HCT116 (cell line): ENCODE results near the gene MAPK10. TPM values are rescaled to one million over a fixed set of nuclear protein-coding genes. Genes with fewer than 3 reads are reported as not detected.
A peak's percentile ranks its signal among the peaks of the same experiment; 100 is the strongest.

Source experiments
- ATAC-seq: fragments of 200-7000 bp; cut with Tn5 transposase; 2 replicates; pipeline ENCODE4 v1.9.1; 2020; ENCODE audit warnings: mild to moderate bottlenecking, moderate library complexity
- BruUV-seq: library from RNA; stranded (reverse); fragments of 400-500 nt; replicated peaks from 2 replicates; lab custom pipeline; 2021; lab: Mats Ljungman, UMichigan
- CTCF ChIA-PET: fragments of 300-600 bp; sonication (Branson Sonifier 250); formaldehyde crosslinking; loops from one replicate; lab custom pipeline; 2021; ENCODE audit warnings: antibody characterized with exemption; lab: Charles Lee
- POLR2A ChIA-PET: fragments of 300-600, 350-600 bp; sonication (Branson Sonifier 250); formaldehyde crosslinking; loops from one replicate; lab custom pipeline; 2021; ENCODE audit warnings: antibody characterized with exemption; lab: Charles Lee
- RAD21 ChIA-PET, 2 experiments: fragments of 300-600 bp; sonication (Branson Sonifier 250); formaldehyde crosslinking; loops; one replicate each; lab custom pipeline; 2023; ENCODE audit warnings: low total read pairs in 2 of 2; ENCODE audit not compliant: uncharacterized antibody in 2 of 2, unreplicated experiment in 2 of 2, low non-redundant PET in 1 of 2; lab: Charles Lee
- DNase-seq: peaks from one replicate; pipeline ENCODE4 v3.0.0-alpha.2; 2010; ENCODE audit warnings: low read depth, low spot score
- H2AFZ ChIP-seq: fragments of 200-600 bp; shearing (Covaris generic), sonication (generic); 2 replicates; pipeline ENCODE4 v1.6.1; 2017; ENCODE audit warnings: low read depth, mixed run types, mixed read lengths, antibody characterized with exemption, low read length; ENCODE audit not compliant: poor library complexity, severe bottlenecking
- H3K27ac ChIP-seq: 2 replicates; pipeline ENCODE4 v1.5.1; 2012; ENCODE audit warnings: low read depth, low read length
- H3K27me3 ChIP-seq: fragments of 200-600 bp; sonication (generic); 2 replicates; pipeline ENCODE4 v1.6.1; 2016; ENCODE audit warnings: mixed run types, low read length, mixed read lengths; ENCODE audit not compliant: insufficient read depth
- H3K36me3 ChIP-seq, 2 experiments: fragments of 200-500 bp in 1 of 2; fragments of 200-600 bp in 1 of 2; sonication (Bioruptor generic) in 1 of 2; sonication (generic) in 1 of 2; 2 replicates each; pipeline versions ENCODE4 v1.5.1 to v1.6.1; 2014 to 2016; ENCODE audit warnings: low read length in 2 of 2, inconsistent platforms in 1 of 2, mixed read lengths in 1 of 2, mixed run types in 1 of 2; ENCODE audit not compliant: insufficient read depth in 2 of 2, control insufficient read depth in 1 of 2
- H3K4me1 ChIP-seq, 2 experiments: fragments of 200-600 bp in 1 of 2; sonication (generic) in 1 of 2; 2 replicates each; pipeline versions ENCODE4 v1.5.1 to v1.6.1; 2012 to 2017; ENCODE audit warnings: low read length in 2 of 2, inconsistent platforms in 1 of 2, mild to moderate bottlenecking in 1 of 2, mixed read lengths in 1 of 2, mixed run types in 1 of 2, moderate library complexity in 1 of 2; ENCODE audit not compliant: insufficient read depth in 2 of 2, control insufficient read depth in 1 of 2
- H3K4me2 ChIP-seq: fragments of 200-600 bp; sonication (generic); 2 replicates; pipeline ENCODE4 v1.6.1; 2017; ENCODE audit warnings: mixed run types, low read length, mixed read lengths
- H3K4me3 ChIP-seq, 2 experiments: fragments of 200-600 bp in 1 of 2; sonication (generic) in 1 of 2; replicated peaks in 1 of 2; 2 replicates each; pipeline ENCODE4 v1.5.1; 2011 to 2016; ENCODE audit warnings: low read length in 2 of 2, control low read depth in 1 of 2, low read depth in 1 of 2, mild to moderate bottlenecking in 1 of 2, mixed read lengths in 1 of 2, mixed run types in 1 of 2
- H3K79me2 ChIP-seq: fragments of 200-600 bp; sonication (generic); 2 replicates; pipeline ENCODE4 v1.6.1; 2017; ENCODE audit warnings: mild to moderate bottlenecking, mixed run types, low read length, moderate library complexity, mixed read lengths; ENCODE audit not compliant: insufficient read depth
- H3K9ac ChIP-seq: fragments of 200-600 bp; sonication (generic); 2 replicates; pipeline ENCODE4 v1.6.1; 2016; ENCODE audit warnings: low read length, mixed read lengths
- H3K9me2 ChIP-seq: fragments of 200-600 bp; sonication (generic), shearing (Covaris generic); 2 replicates; pipeline ENCODE4 v1.6.1; 2017; ENCODE audit warnings: mixed run types, mild to moderate bottlenecking, moderate library complexity; ENCODE audit not compliant: insufficient read depth
- H3K9me3 ChIP-seq, 2 experiments: fragments of 200-500 bp in 1 of 2; fragments of 200-600 bp in 1 of 2; sonication (Bioruptor generic) in 1 of 2; sonication (generic) in 1 of 2; 2 replicates each; pipeline ENCODE4 v1.6.1; 2014 to 2017; ENCODE audit warnings: low read length in 2 of 2, mixed read lengths in 2 of 2, inconsistent platforms in 1 of 2, low read depth in 1 of 2, mild to moderate bottlenecking in 1 of 2, mixed run types in 1 of 2, moderate library complexity in 1 of 2; ENCODE audit not compliant: control insufficient read depth in 1 of 2, insufficient read depth in 1 of 2
- H4K20me1 ChIP-seq: fragments of 200-600 bp; sonication (generic), shearing (Covaris generic); 2 replicates; pipeline ENCODE4 v1.6.1; 2017; ENCODE audit warnings: mixed run types, mild to moderate bottlenecking, moderate library complexity; ENCODE audit not compliant: insufficient read depth
- CBX3 ChIP-seq: IDR thresholded peaks from 2 replicates; pipeline ENCODE4 v1.6.1; 2012; ENCODE audit warnings: low read depth
- ELF1 ChIP-seq: IDR thresholded peaks from 2 replicates; pipeline ENCODE4 v1.6.1; 2012; ENCODE audit warnings: low read depth, borderline replicate concordance
- EZH2 ChIP-seq: fragments of 200-600 bp; sonication (generic); IDR thresholded peaks from 2 replicates; pipeline ENCODE4 v1.6.1; 2017; ENCODE audit warnings: antibody characterized with exemption, mixed run types
- FOSL1 ChIP-seq: IDR thresholded peaks from 2 replicates; pipeline ENCODE4 v1.6.1; 2012; ENCODE audit warnings: low read depth
- JUND ChIP-seq: IDR thresholded peaks from 2 replicates; pipeline ENCODE4 v1.6.1; 2012
- POLR2A ChIP-seq: IDR thresholded peaks from 2 replicates; pipeline ENCODE4 v1.7.0; 2011; ENCODE audit warnings: borderline replicate concordance; ENCODE audit not compliant: insufficient read depth, insufficient read length; ENCODE audit errors: extremely low read depth
- RAD21 ChIP-seq: IDR thresholded peaks from 2 replicates; pipeline ENCODE4 v1.6.1; 2012; ENCODE audit warnings: low read depth, mild to moderate bottlenecking
- SRF ChIP-seq: IDR thresholded peaks from 2 replicates; pipeline ENCODE4 v1.6.1; 2012; ENCODE audit warnings: low read depth
- TCF7L2 ChIP-seq: IDR thresholded peaks from 2 replicates; pipeline ENCODE4 v1.7.0; 2011; ENCODE audit warnings: borderline replicate concordance, inconsistent platforms; ENCODE audit not compliant: insufficient read depth, insufficient read length; ENCODE audit errors: extremely low read depth
- ZFX ChIP-seq: fragments of 450-650 bp; IDR thresholded peaks from 2 replicates; pipeline ENCODE4 v1.6.1; 2017
- intact Hi-C: fragments of 100-400 bp; cut with micrococcal nuclease; formaldehyde crosslinking; loops from 2 replicates; pipeline ENCODE4 v1.10.0; 2022
- total RNA-seq: library from RNA; stranded (reverse); gene quantifications from one replicate; pipeline ENCODE4 v1.2.1, GENCODE V29; 2021; ENCODE audit not compliant: unreplicated experiment
- TF ChIP-seq, protein P1 (sequence below): IDR thresholded peaks from 2 replicates; pipeline ENCODE4 v1.6.1; 2012
- TF ChIP-seq, protein P2 (sequence below): IDR thresholded peaks from 2 replicates; pipeline ENCODE4 v1.6.1; 2012; ENCODE audit warnings: low read depth

Gene MAPK10
- total RNA-seq, 1 experiment from 2014 or later: 0.52 TPM

DNA sequence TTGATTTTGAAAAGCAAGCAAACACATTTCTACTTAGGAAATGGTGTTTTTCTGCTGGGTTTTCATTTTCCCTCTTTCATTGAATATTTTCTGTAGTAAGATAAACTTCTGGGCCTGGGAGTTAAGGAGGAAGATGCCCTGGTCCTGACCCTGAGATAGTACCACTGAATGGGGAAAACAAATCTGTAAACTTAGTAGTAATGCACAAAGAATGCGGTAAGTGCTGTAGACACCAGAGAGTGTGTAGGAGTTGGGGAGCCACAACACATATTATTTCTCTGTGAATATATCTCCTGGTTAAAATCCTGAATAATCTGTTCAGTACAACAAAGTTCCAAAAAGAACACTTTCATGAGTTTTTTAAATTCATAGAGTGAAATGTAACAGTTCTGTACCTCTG, 178.3 kb downstream of the MAPK10 start:
- H3K4me2 ChIP-seq: peak overlapping the region; percentile 13; the same call in 1 of the 2 replicates
- no peak for DNase-seq

GRCh38 chr4:86178211-86178610, 181.6 kb downstream of the MAPK10 start:
- Histone ChIP-seq H2AFZ (no peak overlapping the region), H3K27ac (no peak overlapping the region), H3K4me3 (no peak overlapping the region), H3K4me1 (peaks cover 0 to 9% of the 10 kb centered on the region in 2 experiments; a peak in 2 of 4 replicates), H3K36me3 (no peaks in the 10 kb centered on the region), H3K9me3 (no peaks in the 10 kb centered on the region), H4K20me1 (no peaks in the 10 kb centered on the region), H3K79me2 (no peaks in the 10 kb centered on the region), H3K9ac (no peak overlapping the region), H3K4me2 (no peak overlapping the region), H3K9me2 (no peaks in the 10 kb centered on the region), H3K27me3 (no peaks in the 10 kb centered on the region)
- POLR2A ChIA-PET: no interaction called here
- DNase-seq: no peak
- no peak for ATAC-seq
- BruUV-seq: no TSS peak
- RAD21 ChIA-PET: no interaction called here
- CTCF ChIA-PET: no interaction called here
- intact Hi-C loops: no loop called here
- TF ChIP-seq EZH2 (no peak), CBX3 (no peak), FOSL1 (no peak), POLR2A (no peak), SRF (no peak), RAD21 (no peak), TCF7L2 (no peak)
- TF ChIP-seq, protein P1, sequence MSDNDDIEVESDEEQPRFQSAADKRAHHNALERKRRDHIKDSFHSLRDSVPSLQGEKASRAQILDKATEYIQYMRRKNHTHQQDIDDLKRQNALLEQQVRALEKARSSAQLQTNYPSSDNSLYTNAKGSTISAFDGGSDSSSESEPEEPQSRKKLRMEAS: no peak
- TF ChIP-seq, protein P2, sequence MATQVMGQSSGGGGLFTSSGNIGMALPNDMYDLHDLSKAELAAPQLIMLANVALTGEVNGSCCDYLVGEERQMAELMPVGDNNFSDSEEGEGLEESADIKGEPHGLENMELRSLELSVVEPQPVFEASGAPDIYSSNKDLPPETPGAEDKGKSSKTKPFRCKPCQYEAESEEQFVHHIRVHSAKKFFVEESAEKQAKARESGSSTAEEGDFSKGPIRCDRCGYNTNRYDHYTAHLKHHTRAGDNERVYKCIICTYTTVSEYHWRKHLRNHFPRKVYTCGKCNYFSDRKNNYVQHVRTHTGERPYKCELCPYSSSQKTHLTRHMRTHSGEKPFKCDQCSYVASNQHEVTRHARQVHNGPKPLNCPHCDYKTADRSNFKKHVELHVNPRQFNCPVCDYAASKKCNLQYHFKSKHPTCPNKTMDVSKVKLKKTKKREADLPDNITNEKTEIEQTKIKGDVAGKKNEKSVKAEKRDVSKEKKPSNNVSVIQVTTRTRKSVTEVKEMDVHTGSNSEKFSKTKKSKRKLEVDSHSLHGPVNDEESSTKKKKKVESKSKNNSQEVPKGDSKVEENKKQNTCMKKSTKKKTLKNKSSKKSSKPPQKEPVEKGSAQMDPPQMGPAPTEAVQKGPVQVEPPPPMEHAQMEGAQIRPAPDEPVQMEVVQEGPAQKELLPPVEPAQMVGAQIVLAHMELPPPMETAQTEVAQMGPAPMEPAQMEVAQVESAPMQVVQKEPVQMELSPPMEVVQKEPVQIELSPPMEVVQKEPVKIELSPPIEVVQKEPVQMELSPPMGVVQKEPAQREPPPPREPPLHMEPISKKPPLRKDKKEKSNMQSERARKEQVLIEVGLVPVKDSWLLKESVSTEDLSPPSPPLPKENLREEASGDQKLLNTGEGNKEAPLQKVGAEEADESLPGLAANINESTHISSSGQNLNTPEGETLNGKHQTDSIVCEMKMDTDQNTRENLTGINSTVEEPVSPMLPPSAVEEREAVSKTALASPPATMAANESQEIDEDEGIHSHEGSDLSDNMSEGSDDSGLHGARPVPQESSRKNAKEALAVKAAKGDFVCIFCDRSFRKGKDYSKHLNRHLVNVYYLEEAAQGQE: no peak

More for the DNA sequence above, 178.3 kb downstream of the MAPK10 start:
- ChIA-PET CTCF (no interaction called here), RAD21 (no interaction called here), POLR2A (no interaction called here)
- H3K4me3 ChIP-seq: no peak overlapping the region
- no peaks in the 10 kb centered on the region for H4K20me1 ChIP-seq
- H3K27me3 ChIP-seq: no peaks in the 10 kb centered on the region
- H3K9ac ChIP-seq: no peak overlapping the region
- no peaks in the 10 kb centered on the region for H3K9me2 ChIP-seq
- H3K36me3 ChIP-seq: no peaks in the 10 kb centered on the region
- intact Hi-C loops: no loop called here
- no peak for ATAC-seq
- TF ChIP-seq ZFX (no peak), ELF1 (no peak), JUND (no peak)
- TF ChIP-seq, protein P2: no peak
- H3K27ac ChIP-seq: no peak overlapping the region
- H2AFZ ChIP-seq: no peak overlapping the region
- no peaks in the 10 kb centered on the region for H3K9me3 ChIP-seq
- no peaks in the 10 kb centered on the region for H3K79me2 ChIP-seq
- no TSS peak for BruUV-seq
- H3K4me1 ChIP-seq: peaks cover 0 to 9% of the 10 kb centered on the region in 2 experiments; a peak in 2 of 4 replicates
